HepG2 (cell line): ENCODE measurements around the gene MID1.

Experiments used
- KLF11 ChIP-seq: IDR thresholded peaks from 2 replicates; pipeline ENCODE4 v1.6.1; 2016; ENCODE audit warnings: missing compliant biosample characterization
- NFIC ChIP-seq: IDR thresholded peaks from 2 replicates; pipeline ENCODE4 v1.6.1; 2012; ENCODE audit warnings: mild to moderate bottlenecking, low read length, inconsistent platforms
- ZNF224 ChIP-seq: sonication (generic); formaldehyde crosslinking; IDR thresholded peaks from 2 replicates; pipeline ENCODE4 v1.5.0; 2020; ENCODE audit warnings: mild to moderate bottlenecking, missing genetic modification reagents

- TF ChIP-seq NFIC = no peak
- no peak for TF ChIP-seq KLF11 (CRISPR knock-in tag)
- TF ChIP-seq ZNF224 (CRISPR knock-in tag) = no peak
Observed at GRCh38 chrX:10467793-10468192, 152.6 kb downstream of the MID1 start.
